Measurements from ENCODE around the gene JOSD2. TPM values are rescaled to one million over a fixed set of nuclear protein-coding genes. Genes with fewer than 3 reads are reported as not detected.
A peak's percentile ranks its signal among the peaks of the same experiment; 100 is the strongest.

The JOSD2 gene
- total RNA-seq, 4 donors from 2014 or later = 1.8 to 22.8 (median 5.5) TPM

DNA sequence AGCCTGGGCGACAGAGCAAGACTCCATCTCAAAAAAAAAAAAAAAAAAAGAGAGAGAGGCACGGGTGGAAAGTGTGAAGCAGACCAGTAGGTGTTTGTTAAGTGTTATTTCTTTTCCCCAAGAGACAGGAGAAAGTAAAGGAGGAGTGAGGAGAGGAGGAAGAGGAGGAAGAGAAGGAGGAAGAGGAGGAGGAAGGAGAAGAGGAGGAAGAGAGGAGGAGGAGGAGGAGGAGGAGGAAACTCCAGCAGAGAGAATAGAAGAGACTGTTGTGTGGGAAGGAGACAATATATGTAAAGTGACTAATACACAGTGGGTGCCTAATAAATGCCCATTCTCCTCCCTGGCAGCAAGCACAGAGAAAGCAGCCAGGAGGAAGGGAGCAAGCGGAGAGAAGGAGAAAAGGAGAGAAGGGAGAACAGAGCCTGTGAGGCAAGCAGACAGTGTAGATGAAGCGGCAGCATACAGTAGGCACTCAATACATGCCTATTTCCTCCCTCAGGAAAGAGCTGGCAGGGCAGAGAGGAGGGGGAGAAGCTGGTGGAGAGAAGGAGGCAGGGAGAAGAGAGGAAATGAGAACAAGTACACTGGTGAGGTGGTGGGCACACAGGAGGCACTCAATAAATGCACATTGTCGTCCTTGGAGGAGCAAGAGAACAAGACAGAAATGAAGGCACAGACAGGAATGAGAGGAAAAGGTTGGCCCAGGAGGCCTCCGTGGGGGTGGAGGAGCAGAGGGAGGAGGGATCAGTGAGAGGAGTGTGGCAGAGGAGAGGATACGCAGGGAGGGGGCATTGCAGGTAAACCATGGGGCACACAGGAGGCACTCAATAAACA, 16.6 kb downstream of the JOSD2 start:
- no peaks in the 10 kb centered on the region for H3K4me1 ChIP-seq
- intact Hi-C loops (cut with DNase I; ENCODE audit: low total_unique reads) = no loop called here
- H3K4me3 ChIP-seq = no peak overlapping the region
- TF ChIP-seq, protein P1, sequence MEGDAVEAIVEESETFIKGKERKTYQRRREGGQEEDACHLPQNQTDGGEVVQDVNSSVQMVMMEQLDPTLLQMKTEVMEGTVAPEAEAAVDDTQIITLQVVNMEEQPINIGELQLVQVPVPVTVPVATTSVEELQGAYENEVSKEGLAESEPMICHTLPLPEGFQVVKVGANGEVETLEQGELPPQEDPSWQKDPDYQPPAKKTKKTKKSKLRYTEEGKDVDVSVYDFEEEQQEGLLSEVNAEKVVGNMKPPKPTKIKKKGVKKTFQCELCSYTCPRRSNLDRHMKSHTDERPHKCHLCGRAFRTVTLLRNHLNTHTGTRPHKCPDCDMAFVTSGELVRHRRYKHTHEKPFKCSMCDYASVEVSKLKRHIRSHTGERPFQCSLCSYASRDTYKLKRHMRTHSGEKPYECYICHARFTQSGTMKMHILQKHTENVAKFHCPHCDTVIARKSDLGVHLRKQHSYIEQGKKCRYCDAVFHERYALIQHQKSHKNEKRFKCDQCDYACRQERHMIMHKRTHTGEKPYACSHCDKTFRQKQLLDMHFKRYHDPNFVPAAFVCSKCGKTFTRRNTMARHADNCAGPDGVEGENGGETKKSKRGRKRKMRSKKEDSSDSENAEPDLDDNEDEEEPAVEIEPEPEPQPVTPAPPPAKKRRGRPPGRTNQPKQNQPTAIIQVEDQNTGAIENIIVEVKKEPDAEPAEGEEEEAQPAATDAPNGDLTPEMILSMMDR (IDR thresholded peaks at IDR 0.05) = no peak
- no peak for TF ChIP-seq POLR2A (IDR thresholded peaks at IDR 0.05)
- no peak overlapping the region for H3K27ac ChIP-seq
- H3K9me3 ChIP-seq = no peaks in the 10 kb centered on the region
- H3K36me3 ChIP-seq = no peaks in the 10 kb centered on the region
- H3K27me3 ChIP-seq = no peaks in the 10 kb centered on the region
- no peak for DNase-seq

DNA sequence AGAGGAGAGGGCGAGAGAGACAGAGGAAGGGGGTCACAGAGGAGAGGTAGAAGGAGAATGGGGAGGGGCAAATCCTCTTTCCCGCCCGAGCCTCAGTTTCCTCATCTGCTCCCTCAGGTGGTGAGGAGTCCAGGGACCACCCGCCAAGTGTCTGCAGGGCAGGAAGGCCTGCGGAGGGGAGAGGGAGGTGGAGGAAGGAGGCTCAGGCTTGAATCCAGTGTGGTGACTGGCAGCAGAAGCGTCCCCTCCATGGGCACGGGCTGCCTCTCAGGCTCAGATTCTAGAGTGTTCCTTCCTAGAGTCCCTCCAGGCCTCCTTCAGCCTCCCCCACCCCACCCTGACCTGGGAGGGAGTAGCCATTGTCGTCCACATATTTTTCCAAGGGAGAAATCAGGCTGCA, 17.8 kb downstream of the JOSD2 start:
- Histone ChIP-seq H3K4me1 (no peaks in the 10 kb centered on the region), H3K36me3 (no peaks in the 10 kb centered on the region), H3K9me3 (no peaks in the 10 kb centered on the region), H3K4me3 (no peak overlapping the region), H3K27ac (no peak overlapping the region), H3K27me3 (peaks cover 0 to 10% of the 10 kb centered on the region in 2 donors)
- intact Hi-C loops (cut with DNase I; ENCODE audit: low total_unique reads) = no loop called here
- peak in 1 of 2 donors; percentile 1 for DNase-seq
- TF ChIP-seq, protein P1 (IDR thresholded peaks at IDR 0.05) = no peak
- TF ChIP-seq POLR2A (IDR thresholded peaks at IDR 0.05) = no peak

DNA sequence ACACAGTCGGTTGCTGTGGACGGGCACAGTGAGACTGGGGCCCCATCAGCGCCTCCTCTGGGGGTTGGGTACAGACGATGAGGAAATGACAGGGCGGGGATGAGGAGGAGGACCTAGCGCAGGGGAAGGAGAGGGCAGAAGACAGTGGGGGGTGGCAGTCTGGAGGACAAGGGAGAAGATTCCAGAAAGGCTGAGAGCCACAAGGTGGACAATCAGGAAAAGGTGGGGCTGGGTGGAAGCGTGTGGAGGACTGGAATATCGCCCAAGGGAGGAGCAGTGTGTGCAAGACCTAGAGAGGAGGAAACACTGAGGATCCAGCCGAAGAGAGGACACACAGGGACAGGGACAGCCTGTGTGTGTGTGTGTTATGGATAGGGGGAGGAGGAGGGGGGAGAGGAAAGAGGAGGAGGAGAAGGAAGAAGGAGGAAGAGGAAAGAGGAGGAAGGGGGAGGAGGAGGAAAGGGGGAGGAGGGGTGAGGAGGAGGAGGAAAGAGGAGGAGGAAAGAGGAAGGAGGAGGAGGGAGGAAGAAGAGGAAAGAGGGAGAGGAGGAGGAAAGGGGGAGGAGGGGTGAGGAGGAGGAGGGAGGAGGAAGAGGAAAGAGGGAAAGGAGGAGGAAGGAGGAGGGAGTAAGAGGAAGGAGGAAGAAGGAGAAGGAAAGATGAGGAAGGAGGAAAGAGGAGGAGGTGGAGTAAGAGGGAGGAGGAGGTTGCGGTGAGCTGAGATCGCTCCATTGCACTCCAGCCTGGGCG, 18.5 kb downstream of the JOSD2 start:
- peak in 1 of 2 donors; percentile 3 for DNase-seq
- TF ChIP-seq, protein P1 (IDR thresholded peaks at IDR 0.05) = no peak
- TF ChIP-seq POLR2A (IDR thresholded peaks at IDR 0.05) = no peak
- peaks cover 0 to 15% of the 10 kb centered on the region in 2 donors for H3K27me3 ChIP-seq
- no peak overlapping the region for H3K4me3 ChIP-seq
- H3K36me3 ChIP-seq = no peaks in the 10 kb centered on the region
- no peak overlapping the region for H3K27ac ChIP-seq
- H3K4me1 ChIP-seq = no peaks in the 10 kb centered on the region
- H3K9me3 ChIP-seq = no peaks in the 10 kb centered on the region
- intact Hi-C loops (cut with DNase I; ENCODE audit: low total_unique reads) = no loop called here

DNA sequence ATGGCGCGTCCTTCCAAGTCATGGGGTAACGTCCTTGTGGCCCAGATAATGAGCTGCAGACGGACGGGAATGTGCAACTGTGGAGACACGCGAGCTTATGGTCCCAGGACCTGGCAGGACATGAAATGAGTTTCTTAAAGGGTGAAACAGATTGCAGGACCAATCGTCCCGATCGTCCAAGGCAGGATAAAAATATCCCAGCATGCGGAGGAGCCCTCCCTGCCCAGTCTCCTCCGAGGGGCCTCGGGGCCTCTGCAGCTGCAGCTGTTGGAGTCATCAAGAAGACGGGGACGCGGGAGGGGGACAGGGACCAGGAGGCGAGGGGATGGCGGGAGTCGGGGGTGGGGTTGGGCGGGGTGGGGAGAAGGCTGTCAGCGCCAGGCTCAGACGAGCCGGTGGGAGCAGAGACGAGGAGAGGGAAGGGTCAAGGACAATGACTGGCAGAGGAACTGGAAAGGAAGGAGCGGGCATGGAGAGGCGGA, 20.0 kb downstream of the JOSD2 start:
- DNase-seq = no peak
- TF ChIP-seq, protein P1 (IDR thresholded peaks at IDR 0.05) = no peak
- no peak for TF ChIP-seq POLR2A (IDR thresholded peaks at IDR 0.05)
- no peaks in the 10 kb centered on the region for H3K4me1 ChIP-seq
- intact Hi-C loops (cut with DNase I; ENCODE audit: low total_unique reads) = no loop called here
- no peaks in the 10 kb centered on the region for H3K36me3 ChIP-seq
- no peaks in the 10 kb centered on the region for H3K9me3 ChIP-seq
- peaks cover 0 to 21% of the 10 kb centered on the region in 2 donors for H3K27me3 ChIP-seq
- no peak overlapping the region for H3K27ac ChIP-seq
- H3K4me3 ChIP-seq = no peak overlapping the region

DNA sequence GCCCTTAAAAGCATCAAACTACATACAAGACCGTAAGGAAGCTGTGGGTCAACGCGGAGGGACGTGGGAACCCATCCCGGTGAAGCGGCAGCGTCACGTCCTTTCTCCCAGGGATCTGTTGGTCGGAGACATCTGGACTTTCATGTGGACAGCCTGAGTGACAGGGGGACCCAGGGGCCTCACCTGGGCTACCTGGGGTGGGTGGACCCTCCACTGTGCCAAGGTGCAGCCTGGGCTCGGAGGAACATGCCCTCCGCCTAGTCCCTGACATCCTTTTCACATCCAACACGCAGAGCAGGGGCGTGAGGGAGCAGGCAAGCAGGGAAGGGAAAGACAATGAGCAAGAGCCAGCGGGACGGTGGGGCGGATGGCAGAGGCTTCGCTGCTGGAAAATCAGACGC, 20.6 kb downstream of the JOSD2 start:
- Histone ChIP-seq H3K4me1 (no peaks in the 10 kb centered on the region), H3K4me3 (no peak overlapping the region), H3K27ac (no peak overlapping the region), H3K27me3 (peaks cover 0 to 21% of the 10 kb centered on the region in 2 donors), H3K9me3 (no peaks in the 10 kb centered on the region), H3K36me3 (no peaks in the 10 kb centered on the region)
- TF ChIP-seq, protein P1 (IDR thresholded peaks at IDR 0.05) = no peak
- no peak for TF ChIP-seq POLR2A (IDR thresholded peaks at IDR 0.05)
- no peak for DNase-seq
- intact Hi-C loops (cut with DNase I; ENCODE audit: low total_unique reads) = no loop called here
